Panc1 (cell line): Measurements from ENCODE around the gene TIGIT. TPM values are rescaled to one million over a fixed set of nuclear protein-coding genes. Genes with fewer than 3 reads are reported as not detected.

ENCODE experiments used
- ATAC-seq: fragments of 200-7000 bp; cut with Tn5 transposase; 2 replicates; pipeline ENCODE4 v1.9.1; 2020; ENCODE audit warnings: mild to moderate bottlenecking, moderate library complexity
- BruUV-seq: library from RNA; stranded (reverse); fragments of 400-500 nt; replicated peaks from 2 replicates; lab custom pipeline; 2021; lab: Mats Ljungman, UMichigan
- CTCF ChIA-PET: fragments of 300-600 bp; sonication (Branson Sonifier 250); formaldehyde crosslinking; loops from one replicate; lab custom pipeline; 2022; ENCODE audit warnings: antibody characterized with exemption; lab: Charles Lee
- POLR2A ChIA-PET: fragments of 300-600 bp; sonication (Branson Sonifier 250); formaldehyde crosslinking; loops from one replicate; lab custom pipeline; 2022; ENCODE audit warnings: antibody characterized with exemption; lab: Charles Lee
- DNase-seq: peaks from one replicate; pipeline ENCODE4 v3.0.0-alpha.2; 2010; ENCODE audit warnings: low read depth, low spot score
- H3K27ac ChIP-seq: 2 replicates; pipeline ENCODE4 v1.5.1; 2011; ENCODE audit warnings: mild to moderate bottlenecking, low read length, inconsistent platforms
- H3K27me3 ChIP-seq: fragments of 200-500 bp; sonication (Bioruptor generic); 2 replicates; pipeline ENCODE4 v1.6.0; 2014; ENCODE audit warnings: low read length, inconsistent platforms; ENCODE audit not compliant: control insufficient read depth, insufficient read depth
- H3K36me3 ChIP-seq: fragments of 200-500 bp; sonication (Bioruptor generic); 2 replicates; pipeline ENCODE4 v1.5.1; 2014; ENCODE audit warnings: inconsistent platforms, mild to moderate bottlenecking, low read length, moderate library complexity; ENCODE audit not compliant: control insufficient read depth, insufficient read depth
- H3K4me1 ChIP-seq: 2 replicates; pipeline ENCODE4 v1.5.1; 2011; ENCODE audit warnings: inconsistent platforms, mild to moderate bottlenecking, low read length, moderate library complexity; ENCODE audit not compliant: control insufficient read depth, insufficient read depth
- H3K4me3 ChIP-seq, 2 experiments: 2 replicates each; pipeline ENCODE4 v1.5.1; 2011 to 2012; ENCODE audit warnings: low read depth in 2 of 2, low read length in 2 of 2, mild to moderate bottlenecking in 2 of 2, inconsistent platforms in 1 of 2, moderate library complexity in 1 of 2
- H3K9me3 ChIP-seq: fragments of 200-500 bp; sonication (Bioruptor generic); 2 replicates; pipeline ENCODE4 v1.5.1; 2014; ENCODE audit warnings: low read depth, mild to moderate bottlenecking, inconsistent platforms, low read length, moderate library complexity; ENCODE audit not compliant: control insufficient read depth, insufficient read depth
- POLR2AphosphoS5 ChIP-seq: IDR thresholded peaks from 2 replicates; pipeline ENCODE4 v1.6.1; 2012; ENCODE audit warnings: mild to moderate bottlenecking, low read depth, low read length, moderate library complexity
- SIN3A ChIP-seq: IDR thresholded peaks from 2 replicates; pipeline ENCODE4 v1.6.1; 2012; ENCODE audit warnings: low read depth, mild to moderate bottlenecking, low read length, moderate library complexity, borderline replicate concordance; ENCODE audit not compliant: insufficient read depth
- TCF7L2 ChIP-seq: IDR thresholded peaks from 2 replicates; pipeline ENCODE4 v1.6.1; 2011; ENCODE audit warnings: mild to moderate bottlenecking, low read depth, low read length, inconsistent platforms
- in situ Hi-C: cut with HindIII; loops from 2 replicates; pipeline ENCODE4 v1.10.0; 2016; ENCODE audit warnings: low sequenced_read_pairs, low pct_unique_long_range_greater_than_20kb
- intact Hi-C: fragments of 100-400 bp; cut with micrococcal nuclease; formaldehyde crosslinking; loops from one replicate; pipeline ENCODE4 v1.10.0; 2022; ENCODE audit not compliant: unreplicated experiment
- total RNA-seq: library from RNA; stranded (reverse); gene quantifications from one replicate; pipeline ENCODE4 v1.2.1, GENCODE V29; 2021; ENCODE audit not compliant: unreplicated experiment
- TF ChIP-seq, protein P1 (sequence below): fragments of 450-650 bp; IDR thresholded peaks from 2 replicates; pipeline ENCODE4 v1.5.1; 2017; ENCODE audit warnings: mild to moderate bottlenecking
- TF ChIP-seq, protein P2 (sequence below), 2 experiments: IDR thresholded peaks; 2 replicates each; pipeline ENCODE4 v1.6.1; 2011 to 2012; ENCODE audit warnings: low read depth in 2 of 2, control low read depth in 1 of 2, low read length in 1 of 2, mild to moderate bottlenecking in 1 of 2, moderate library complexity in 1 of 2; ENCODE audit not compliant: insufficient read depth in 1 of 2

The TIGIT gene
- total RNA-seq, 1 experiment from 2014 or later, result not detected

DNA sequence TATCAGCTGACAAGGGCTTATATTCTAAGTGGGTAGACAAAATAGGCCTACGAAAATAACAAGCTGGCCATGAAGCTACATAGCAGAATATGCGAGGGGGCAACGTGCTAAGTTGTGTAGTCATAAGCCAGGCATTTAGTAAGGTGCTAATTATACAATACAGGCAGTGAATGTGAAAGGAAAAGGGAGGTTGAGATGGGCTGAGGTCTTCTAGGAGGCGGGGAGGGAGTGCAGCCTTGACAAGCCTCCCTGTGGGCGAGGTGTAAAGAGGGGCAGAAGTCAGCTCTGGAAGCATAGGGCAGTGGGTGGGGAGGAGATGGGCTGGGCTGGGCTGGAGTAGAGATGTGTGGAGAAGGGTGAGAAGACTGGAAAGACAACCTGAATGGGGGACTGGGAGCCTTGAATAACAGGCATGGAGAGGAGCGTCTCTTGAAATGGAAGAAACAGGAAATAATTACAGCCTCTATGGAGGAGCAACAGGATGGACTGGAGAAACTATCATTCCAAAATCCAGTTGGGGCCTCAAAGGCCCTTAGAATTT, 1.2 kb downstream of the TIGIT start:
- ATAC-seq (no peak), DNase-seq (no peak)
- intact Hi-C loops (loop anchor here (5.0 kb wide), 1 partner anchor 143 kb away; no protein-coding TSS in a partner anchor), in situ Hi-C loops (no loop called here)
- POLR2A ChIA-PET, result no interaction called here
- no peak for TF ChIP-seq TCF7L2
- TF ChIP-seq, protein P1, sequence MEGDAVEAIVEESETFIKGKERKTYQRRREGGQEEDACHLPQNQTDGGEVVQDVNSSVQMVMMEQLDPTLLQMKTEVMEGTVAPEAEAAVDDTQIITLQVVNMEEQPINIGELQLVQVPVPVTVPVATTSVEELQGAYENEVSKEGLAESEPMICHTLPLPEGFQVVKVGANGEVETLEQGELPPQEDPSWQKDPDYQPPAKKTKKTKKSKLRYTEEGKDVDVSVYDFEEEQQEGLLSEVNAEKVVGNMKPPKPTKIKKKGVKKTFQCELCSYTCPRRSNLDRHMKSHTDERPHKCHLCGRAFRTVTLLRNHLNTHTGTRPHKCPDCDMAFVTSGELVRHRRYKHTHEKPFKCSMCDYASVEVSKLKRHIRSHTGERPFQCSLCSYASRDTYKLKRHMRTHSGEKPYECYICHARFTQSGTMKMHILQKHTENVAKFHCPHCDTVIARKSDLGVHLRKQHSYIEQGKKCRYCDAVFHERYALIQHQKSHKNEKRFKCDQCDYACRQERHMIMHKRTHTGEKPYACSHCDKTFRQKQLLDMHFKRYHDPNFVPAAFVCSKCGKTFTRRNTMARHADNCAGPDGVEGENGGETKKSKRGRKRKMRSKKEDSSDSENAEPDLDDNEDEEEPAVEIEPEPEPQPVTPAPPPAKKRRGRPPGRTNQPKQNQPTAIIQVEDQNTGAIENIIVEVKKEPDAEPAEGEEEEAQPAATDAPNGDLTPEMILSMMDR, result no peak
- no peak for TF ChIP-seq SIN3A
- TF ChIP-seq, protein P2, sequence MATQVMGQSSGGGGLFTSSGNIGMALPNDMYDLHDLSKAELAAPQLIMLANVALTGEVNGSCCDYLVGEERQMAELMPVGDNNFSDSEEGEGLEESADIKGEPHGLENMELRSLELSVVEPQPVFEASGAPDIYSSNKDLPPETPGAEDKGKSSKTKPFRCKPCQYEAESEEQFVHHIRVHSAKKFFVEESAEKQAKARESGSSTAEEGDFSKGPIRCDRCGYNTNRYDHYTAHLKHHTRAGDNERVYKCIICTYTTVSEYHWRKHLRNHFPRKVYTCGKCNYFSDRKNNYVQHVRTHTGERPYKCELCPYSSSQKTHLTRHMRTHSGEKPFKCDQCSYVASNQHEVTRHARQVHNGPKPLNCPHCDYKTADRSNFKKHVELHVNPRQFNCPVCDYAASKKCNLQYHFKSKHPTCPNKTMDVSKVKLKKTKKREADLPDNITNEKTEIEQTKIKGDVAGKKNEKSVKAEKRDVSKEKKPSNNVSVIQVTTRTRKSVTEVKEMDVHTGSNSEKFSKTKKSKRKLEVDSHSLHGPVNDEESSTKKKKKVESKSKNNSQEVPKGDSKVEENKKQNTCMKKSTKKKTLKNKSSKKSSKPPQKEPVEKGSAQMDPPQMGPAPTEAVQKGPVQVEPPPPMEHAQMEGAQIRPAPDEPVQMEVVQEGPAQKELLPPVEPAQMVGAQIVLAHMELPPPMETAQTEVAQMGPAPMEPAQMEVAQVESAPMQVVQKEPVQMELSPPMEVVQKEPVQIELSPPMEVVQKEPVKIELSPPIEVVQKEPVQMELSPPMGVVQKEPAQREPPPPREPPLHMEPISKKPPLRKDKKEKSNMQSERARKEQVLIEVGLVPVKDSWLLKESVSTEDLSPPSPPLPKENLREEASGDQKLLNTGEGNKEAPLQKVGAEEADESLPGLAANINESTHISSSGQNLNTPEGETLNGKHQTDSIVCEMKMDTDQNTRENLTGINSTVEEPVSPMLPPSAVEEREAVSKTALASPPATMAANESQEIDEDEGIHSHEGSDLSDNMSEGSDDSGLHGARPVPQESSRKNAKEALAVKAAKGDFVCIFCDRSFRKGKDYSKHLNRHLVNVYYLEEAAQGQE (IDR thresholded peaks at IDR 0.05; ENCODE audit: insufficient read depth in 1 of 2, low read depth in 2 of 2, low read length in 1 of 2), result no peak
- TF ChIP-seq POLR2AphosphoS5, result no peak
- CTCF ChIA-PET, result no interaction called here
- no peak overlapping the region for H3K27ac ChIP-seq
- H3K4me1 ChIP-seq, result no peaks in the 10 kb centered on the region
- H3K4me3 ChIP-seq, result no peak overlapping the region
- H3K36me3 ChIP-seq, result no peaks in the 10 kb centered on the region
- no peaks in the 10 kb centered on the region for H3K9me3 ChIP-seq
- no peaks in the 10 kb centered on the region for H3K27me3 ChIP-seq
- BruUV-seq, result no TSS peak

DNA sequence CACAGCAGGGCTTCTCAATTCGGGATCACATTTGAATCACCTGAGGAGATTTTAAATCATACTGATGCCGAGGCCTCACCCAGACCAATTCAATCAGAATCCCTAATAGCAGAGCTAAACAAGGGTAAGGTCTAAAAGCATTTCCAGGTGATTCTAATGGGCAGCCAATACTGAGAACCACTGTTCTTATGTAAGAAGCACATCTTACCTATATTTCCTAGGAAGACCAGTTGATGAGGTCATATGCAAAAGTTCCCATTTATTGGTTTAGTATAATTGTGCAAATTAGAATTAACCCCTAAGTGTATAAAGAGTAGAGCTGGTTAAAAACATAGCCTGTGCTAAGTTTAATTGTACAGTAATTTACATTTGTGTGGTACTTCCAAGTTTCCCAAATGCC, 2.1 kb downstream of the TIGIT start:
- no peak for DNase-seq
- H3K27ac ChIP-seq, result no peak overlapping the region
- in situ Hi-C loops (no loop called here), intact Hi-C loops (loop anchor here (5.0 kb wide), 1 partner anchor 144 kb away; no protein-coding TSS in a partner anchor)
- POLR2A ChIA-PET, result no interaction called here
- CTCF ChIA-PET, result interaction anchor here (0.6 kb wide), 1 partner anchor 67 kb away, joined by 3 read pairs; no protein-coding TSS in a partner anchor
- no peaks in the 10 kb centered on the region for H3K9me3 ChIP-seq
- TF ChIP-seq, protein P1, result no peak
- no peak for TF ChIP-seq SIN3A
- no peak for TF ChIP-seq POLR2AphosphoS5
- TF ChIP-seq TCF7L2, result no peak
- TF ChIP-seq, protein P2 (IDR thresholded peaks at IDR 0.05; ENCODE audit: insufficient read depth in 1 of 2, low read depth in 2 of 2, low read length in 1 of 2), result no peak
- no peak overlapping the region for H3K4me3 ChIP-seq
- no peak for ATAC-seq
- no peaks in the 10 kb centered on the region for H3K4me1 ChIP-seq
- no peaks in the 10 kb centered on the region for H3K36me3 ChIP-seq
- BruUV-seq, result no TSS peak
- no peaks in the 10 kb centered on the region for H3K27me3 ChIP-seq
